LNCAP (cell line): ENCODE data around the gene BNC2.

Experiments used
- CTCF ChIP-seq: fragments of 450-650 bp; IDR thresholded peaks from 2 replicates; pipeline ENCODE4 v1.5.1; 2017; ENCODE audit warnings: mild to moderate bottlenecking

Gene BNC2

GRCh38 chr9:16870596-16871335 is at the start of gene BNC2:
Gene BNC2, minus strand, starts transcription at chr9:16870670. Its CDS starts 22 bp downstream, at chr9:16870648.
- TF ChIP-seq CTCF, result no peak

- TF ChIP-seq CTCF, result no peak
Measured at GRCh38 chr9:16918920-16919319, 48.5 kb upstream of the BNC2 start.

GRCh38 chr9:16915126-16915831 is 44.8 kb upstream of the BNC2 start:
- TF ChIP-seq CTCF, result no peak

- no peak for TF ChIP-seq CTCF
Measured at GRCh38 chr9:16912197-16912596, 41.7 kb upstream of the BNC2 start.

GRCh38 chr9:16904655-16905054 is 34.2 kb upstream of the BNC2 start:
- no peak for TF ChIP-seq CTCF

GRCh38 chr9:16901590-16901989 is 31.1 kb upstream of the BNC2 start:
- TF ChIP-seq CTCF, result no peak

GRCh38 chr9:16899606-16900005 is 29.1 kb upstream of the BNC2 start:
- no peak for TF ChIP-seq CTCF
